C4-2B (cell line): ENCODE results near the gene DENND2A.

Experiments used
- CTCF ChIP-seq: fragments of 450-650 bp; conservative IDR thresholded peaks from 2 replicates; pipeline ENCODE4 v1.5.1; 2017; ENCODE audit warnings: mild to moderate bottlenecking
- ZFX ChIP-seq: fragments of 450-650 bp; IDR thresholded peaks from 2 replicates; pipeline ENCODE4 v1.6.1; 2017

GRCh38 chr7:140533394-140533872 is 107.2 kb downstream of the DENND2A start:
- TF ChIP-seq CTCF (no peak), ZFX (no peak)
